AG04449 (cell line): ENCODE data around the gene UFSP2.

Experiments
- CTCF ChIA-PET: fragments of 350-600 bp; formaldehyde crosslinking; extraction: SDS; loops from one replicate; lab custom pipeline; 2021; ENCODE audit warnings: antibody characterized with exemption; lab: Yijun Ruan, JAX
- POLR2A ChIA-PET: fragments of 400-600, 350-600 bp; formaldehyde crosslinking; extraction: SDS; loops from one replicate; lab custom pipeline; 2020; ENCODE audit warnings: antibody characterized with exemption, inconsistent platforms; lab: Yijun Ruan, JAX
- DNase-seq: peaks from one replicate; pipeline ENCODE4 v3.0.0-alpha.2; 2010; ENCODE audit warnings: low read depth, low spot score
- H3K4me3 ChIP-seq: 2 replicates; pipeline ENCODE4 v1.5.1; 2011; ENCODE audit warnings: low read depth, mild to moderate bottlenecking, control low read depth, low read length
- TF ChIP-seq, protein P1 (sequence below): IDR thresholded peaks from one replicate; pipeline ENCODE4 v1.5.1; 2011; ENCODE audit warnings: mild to moderate bottlenecking, moderate library complexity, low read length, control low read depth, inconsistent platforms; ENCODE audit not compliant: insufficient read depth; ENCODE audit errors: missing control alignments

The UFSP2 gene

DNA sequence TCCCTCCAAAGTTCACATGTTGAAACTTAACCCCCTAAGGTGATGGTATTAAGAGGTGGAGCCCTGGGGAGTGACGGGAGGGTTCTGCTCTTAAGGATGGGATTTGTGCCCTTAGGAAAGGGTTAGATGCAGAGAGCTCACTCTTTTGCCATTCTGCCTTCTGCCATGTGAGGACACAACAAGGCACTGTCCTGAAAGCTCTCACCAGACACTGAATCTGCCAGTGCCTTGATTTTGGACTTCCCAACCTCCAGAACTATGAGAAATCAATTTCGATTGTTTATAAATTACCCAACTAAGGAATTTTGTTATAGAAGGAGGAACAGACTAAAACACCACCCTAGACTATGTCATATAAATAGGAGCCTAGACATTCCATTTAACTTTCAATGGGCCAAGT, 41.7 kb downstream of the UFSP2 start:
- POLR2A ChIA-PET = interaction anchor here (1.3 kb wide), 1 partner anchor 12 kb away, joined by 4 read pairs; the partner anchor contains the start of genes ANKRD37 and LRP2BP
- no peak overlapping the region for H3K4me3 ChIP-seq
- TF ChIP-seq, protein P1, sequence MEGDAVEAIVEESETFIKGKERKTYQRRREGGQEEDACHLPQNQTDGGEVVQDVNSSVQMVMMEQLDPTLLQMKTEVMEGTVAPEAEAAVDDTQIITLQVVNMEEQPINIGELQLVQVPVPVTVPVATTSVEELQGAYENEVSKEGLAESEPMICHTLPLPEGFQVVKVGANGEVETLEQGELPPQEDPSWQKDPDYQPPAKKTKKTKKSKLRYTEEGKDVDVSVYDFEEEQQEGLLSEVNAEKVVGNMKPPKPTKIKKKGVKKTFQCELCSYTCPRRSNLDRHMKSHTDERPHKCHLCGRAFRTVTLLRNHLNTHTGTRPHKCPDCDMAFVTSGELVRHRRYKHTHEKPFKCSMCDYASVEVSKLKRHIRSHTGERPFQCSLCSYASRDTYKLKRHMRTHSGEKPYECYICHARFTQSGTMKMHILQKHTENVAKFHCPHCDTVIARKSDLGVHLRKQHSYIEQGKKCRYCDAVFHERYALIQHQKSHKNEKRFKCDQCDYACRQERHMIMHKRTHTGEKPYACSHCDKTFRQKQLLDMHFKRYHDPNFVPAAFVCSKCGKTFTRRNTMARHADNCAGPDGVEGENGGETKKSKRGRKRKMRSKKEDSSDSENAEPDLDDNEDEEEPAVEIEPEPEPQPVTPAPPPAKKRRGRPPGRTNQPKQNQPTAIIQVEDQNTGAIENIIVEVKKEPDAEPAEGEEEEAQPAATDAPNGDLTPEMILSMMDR = no peak
- no peak for DNase-seq
- CTCF ChIA-PET = interaction anchor here (0.9 to 1.1 kb wide), 3 partner anchors 214 to 654 kb away, joined by 3 to 5 read pairs (median 3); partner anchors contain the start of gene SLC25A4

DNA sequence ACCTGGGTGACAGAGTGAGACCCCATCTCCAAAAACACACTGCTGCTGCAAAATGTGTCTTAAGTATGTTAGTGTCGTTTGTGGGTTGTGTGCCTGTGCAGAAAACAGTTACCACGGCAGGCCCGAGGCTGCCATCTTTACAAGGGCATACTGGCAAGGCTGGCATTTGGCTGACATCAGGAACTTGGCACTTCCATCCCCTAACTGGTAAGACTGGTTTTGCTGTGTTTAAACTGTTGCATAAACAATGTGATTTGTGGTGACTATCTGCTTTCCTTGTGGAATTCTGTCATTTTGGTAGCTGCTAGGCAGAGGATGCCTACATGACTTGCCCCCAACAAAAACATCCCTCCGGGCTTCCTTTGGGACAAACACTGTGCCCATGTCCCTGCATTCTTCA, 42.3 kb downstream of the UFSP2 start:
- POLR2A ChIA-PET = no interaction called here
- TF ChIP-seq, protein P1 = no peak
- CTCF ChIA-PET = no interaction called here
- H3K4me3 ChIP-seq = no peak overlapping the region
- no peak for DNase-seq

DNA sequence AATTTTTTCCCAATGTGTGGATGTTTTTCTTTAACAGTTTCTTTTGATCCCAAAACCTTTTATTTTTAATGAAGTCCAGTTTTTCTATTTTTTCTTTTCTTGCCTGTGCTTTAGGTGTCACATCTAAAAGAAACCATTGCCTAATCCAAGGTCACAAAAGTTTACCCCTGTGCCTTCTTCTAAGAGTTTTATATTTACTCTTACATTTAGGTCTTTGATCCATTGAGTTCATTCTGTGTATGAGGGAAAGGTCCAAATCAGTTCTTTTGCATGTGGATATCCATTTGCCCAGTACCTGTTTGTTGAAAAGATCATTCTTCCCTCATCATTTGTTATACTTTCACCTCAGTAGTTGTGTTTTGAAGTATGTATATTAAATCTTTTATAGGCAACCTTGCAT, 43.0 kb downstream of the UFSP2 start:
- no peak overlapping the region for H3K4me3 ChIP-seq
- ChIA-PET CTCF (no interaction called here), POLR2A (no interaction called here)
- no peak for DNase-seq
- TF ChIP-seq, protein P1 = no peak

DNA sequence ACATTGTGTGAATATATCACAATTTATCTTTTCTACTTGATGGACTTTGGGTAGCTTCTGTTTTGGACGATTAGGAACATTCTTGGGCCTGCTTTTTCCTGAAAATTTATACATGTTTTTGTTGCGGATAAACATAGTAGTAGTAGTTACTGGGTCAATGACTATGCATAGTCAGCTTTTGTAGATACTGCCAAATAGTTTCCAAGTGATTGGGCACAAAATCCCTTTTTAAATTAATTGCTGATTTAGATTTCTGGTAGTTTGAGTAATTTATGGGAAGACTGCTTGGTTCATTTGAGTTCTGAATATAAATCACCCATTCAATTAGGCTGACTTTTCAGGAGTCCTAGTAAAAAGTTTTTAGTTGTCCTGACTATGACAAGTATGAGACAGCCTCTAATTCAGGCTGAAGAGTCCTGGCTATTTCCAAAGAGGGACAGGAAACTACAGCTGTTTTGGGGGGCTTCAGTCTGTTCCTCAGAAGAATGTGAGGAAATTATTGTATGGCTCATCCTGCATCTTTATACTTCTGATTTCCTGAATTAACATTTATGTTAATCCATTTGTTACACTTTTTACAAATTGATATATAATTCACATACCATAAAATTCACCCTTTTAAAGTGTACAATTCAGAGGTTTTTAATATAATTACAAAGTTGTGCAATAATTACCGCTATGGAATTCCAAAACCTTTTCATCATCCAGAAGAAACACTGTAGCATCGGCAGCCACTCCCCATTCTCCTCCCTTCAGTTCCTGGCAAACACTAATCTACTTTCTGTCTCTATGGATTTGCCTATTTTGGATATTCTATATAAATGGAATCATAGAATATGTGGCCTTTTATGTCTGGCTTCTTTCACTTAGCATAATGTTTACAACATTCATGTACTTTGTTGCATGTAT, 44.2 kb downstream of the UFSP2 start:
- POLR2A ChIA-PET = no interaction called here
- H3K4me3 ChIP-seq = no peak overlapping the region
- TF ChIP-seq, protein P1 = no peak
- CTCF ChIA-PET = no interaction called here
- no peak for DNase-seq

DNA sequence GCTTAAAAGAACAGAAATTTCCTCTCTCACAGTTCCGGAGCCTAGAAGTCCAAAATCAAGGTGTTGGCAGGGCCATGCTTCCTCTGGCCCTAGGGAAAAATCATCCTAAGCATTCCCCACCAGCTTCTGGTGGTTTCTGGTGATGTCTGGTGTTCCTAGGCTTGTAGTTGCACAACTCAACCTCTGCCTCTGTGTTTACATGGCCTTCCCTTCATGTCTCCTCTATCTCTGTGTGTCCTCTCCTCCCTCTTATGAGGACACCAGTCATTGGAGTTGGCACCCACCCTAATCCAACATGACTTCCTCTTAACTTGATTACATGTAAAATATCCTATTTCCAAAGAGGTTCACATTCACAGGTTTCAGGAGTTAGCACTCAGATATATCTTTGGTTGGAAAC, 45.4 kb downstream of the UFSP2 start:
- CTCF ChIA-PET = interaction anchor here (0.9 kb wide), 1 partner anchor 238 kb away, joined by 3 read pairs; the partner anchor contains the start of gene SLC25A4
- POLR2A ChIA-PET = no interaction called here
- TF ChIP-seq, protein P1 = no peak
- DNase-seq = no peak
- no peak overlapping the region for H3K4me3 ChIP-seq
